ENCODE measurements around the gene HES4.
A peak's percentile ranks its signal among the peaks of the same experiment; 100 is the strongest.

HES4 gene

GRCh38 chr1:999725-1000356, at the start of gene HES4:
TSS of gene HES4 (minus strand) at chr1:1000097. CDS start at chr1:999973, 124 bp downstream.
- DNase-seq (ENCODE audit: low read depth) = peak; percentile 55

- no peak for DNase-seq (ENCODE audit: low read depth)
Observed at GRCh38 chr1:1048765-1049164, 48.9 kb upstream of the HES4 start.

DNA sequence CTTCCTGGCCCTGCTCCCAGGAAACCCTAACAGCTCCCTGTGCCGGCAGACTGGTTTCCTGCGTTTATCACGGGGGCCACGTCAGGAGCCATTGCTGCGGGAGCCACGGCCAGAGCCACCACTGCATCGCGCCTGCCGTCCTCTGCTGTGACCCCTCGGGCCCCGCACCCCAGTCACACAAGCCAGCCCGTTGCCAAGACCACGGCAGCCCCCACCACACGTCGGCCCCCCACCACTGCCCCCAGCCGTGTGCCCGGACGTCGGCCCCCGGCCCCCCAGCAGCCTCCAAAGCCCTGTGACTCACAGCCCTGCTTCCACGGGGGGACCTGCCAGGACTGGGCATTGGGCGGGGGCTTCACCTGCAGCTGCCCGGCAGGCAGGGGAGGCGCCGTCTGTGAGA, 48.1 kb upstream of the HES4 start:
- no peak for DNase-seq (ENCODE audit: low read depth)

GRCh38 chr1:1047407-1047806, 47.5 kb upstream of the HES4 start:
- no peak for DNase-seq (ENCODE audit: low read depth)

DNA sequence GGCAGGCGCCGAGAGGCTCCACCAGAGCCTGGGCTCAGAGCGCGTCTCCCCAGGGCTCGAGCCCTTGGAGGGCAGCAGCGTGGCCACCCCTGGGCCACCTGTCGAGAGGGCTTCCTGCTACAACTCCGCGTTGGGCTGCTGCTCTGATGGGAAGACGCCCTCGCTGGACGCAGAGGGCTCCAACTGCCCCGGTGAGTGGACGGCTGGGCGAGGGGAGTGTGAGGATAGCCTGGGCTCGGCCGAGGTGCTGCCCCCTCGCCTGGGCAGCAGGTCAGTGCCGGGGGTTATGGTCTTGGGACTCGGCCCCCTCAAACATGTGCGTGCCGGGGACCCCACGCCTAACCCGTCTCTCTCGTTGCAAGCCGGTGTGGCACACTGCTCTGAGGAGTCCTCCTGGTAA, 46.9 kb upstream of the HES4 start:
- DNase-seq (ENCODE audit: low read depth) = no peak

- DNase-seq (ENCODE audit: low read depth) = no peak
Observed at GRCh38 chr1:1046243-1046642, 46.3 kb upstream of the HES4 start.

DNA sequence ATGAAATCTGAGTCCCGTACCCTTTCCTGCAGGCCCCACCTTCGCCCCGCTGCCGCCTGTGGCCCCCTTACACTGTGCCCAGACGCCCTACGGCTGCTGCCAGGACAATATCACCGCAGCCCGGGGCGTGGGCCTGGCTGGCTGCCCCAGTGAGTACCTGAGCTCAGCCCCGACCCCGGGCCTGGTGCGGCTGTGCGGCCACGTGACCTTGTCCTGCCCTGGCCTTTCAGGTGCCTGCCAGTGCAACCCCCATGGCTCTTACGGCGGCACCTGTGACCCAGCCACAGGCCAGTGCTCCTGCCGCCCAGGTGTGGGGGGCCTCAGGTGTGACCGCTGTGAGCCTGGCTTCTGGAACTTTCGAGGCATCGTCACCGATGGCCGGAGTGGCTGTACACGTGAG, 45.2 kb upstream of the HES4 start:
- DNase-seq (ENCODE audit: low read depth) = no peak

DNA sequence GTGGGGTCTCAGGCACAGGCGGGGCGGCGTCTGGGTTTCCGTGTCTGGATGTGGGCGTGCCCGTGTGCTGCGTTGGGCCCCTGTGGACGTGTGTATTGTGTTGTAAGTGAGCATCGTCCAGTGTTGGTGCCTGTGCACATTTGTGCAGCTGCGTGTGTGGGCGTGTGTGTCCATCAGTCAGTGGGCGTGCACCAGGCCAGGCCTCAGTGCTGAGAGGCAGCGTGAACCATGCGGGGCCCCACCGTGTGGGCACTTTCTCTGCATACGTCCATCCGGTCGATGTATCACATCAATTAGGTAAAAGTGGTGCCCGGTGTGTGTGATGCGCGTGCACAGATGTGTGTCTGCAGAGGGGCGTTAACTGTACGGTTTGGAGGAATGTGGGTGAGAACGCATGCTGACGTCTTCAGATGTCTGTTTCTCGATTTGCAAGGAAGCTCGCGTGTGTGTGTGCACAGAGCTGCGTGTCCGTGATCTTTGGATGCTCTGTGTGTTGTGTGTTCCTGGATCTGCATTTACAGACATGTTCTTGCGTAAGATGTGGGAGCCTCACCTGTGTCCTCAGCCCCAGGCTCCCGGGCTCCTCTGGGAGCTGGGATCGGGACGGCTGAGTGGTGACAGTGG, 44.7 kb upstream of the HES4 start:
- DNase-seq (ENCODE audit: low read depth) = no peak

DNA sequence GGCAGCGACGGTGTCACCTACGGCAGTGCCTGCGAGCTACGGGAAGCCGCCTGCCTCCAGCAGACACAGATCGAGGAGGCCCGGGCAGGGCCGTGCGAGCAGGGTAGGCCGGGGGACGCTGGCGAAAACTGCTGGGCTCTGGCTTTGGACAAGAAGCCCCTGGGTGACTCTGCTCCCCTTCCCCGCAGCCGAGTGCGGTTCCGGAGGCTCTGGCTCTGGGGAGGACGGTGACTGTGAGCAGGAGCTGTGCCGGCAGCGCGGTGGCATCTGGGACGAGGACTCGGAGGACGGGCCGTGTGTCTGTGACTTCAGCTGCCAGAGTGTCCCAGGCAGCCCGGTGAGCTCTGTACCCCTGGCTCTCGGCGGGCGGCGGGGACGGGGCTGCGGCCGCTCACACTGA, 44.0 kb upstream of the HES4 start:
- DNase-seq (ENCODE audit: low read depth) = no peak

- no peak for DNase-seq (ENCODE audit: low read depth)
Observed at GRCh38 chr1:1043411-1043810, 43.5 kb upstream of the HES4 start.

GRCh38 chr1:1042835-1043234, 42.9 kb upstream of the HES4 start:
- no peak for DNase-seq (ENCODE audit: low read depth)

- no peak for DNase-seq (ENCODE audit: low read depth)
Observed at GRCh38 chr1:1041873-1042272, 42.0 kb upstream of the HES4 start.

DNA sequence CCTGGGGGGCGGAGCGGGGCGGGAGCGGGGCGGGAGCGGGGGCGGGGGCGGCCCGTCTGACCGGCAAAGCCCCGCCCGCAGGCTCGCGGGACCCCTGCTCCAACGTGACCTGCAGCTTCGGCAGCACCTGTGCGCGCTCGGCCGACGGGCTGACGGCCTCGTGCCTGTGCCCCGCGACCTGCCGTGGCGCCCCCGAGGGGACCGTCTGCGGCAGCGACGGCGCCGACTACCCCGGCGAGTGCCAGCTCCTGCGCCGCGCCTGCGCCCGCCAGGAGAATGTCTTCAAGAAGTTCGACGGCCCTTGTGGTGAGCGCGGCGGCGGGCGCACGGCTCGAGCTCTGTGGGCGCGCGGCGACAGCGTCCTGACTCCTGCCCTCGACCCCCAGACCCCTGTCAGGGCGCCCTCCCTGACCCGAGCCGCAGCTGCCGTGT, 41.2 kb upstream of the HES4 start:
- no peak for DNase-seq (ENCODE audit: low read depth)

DNA sequence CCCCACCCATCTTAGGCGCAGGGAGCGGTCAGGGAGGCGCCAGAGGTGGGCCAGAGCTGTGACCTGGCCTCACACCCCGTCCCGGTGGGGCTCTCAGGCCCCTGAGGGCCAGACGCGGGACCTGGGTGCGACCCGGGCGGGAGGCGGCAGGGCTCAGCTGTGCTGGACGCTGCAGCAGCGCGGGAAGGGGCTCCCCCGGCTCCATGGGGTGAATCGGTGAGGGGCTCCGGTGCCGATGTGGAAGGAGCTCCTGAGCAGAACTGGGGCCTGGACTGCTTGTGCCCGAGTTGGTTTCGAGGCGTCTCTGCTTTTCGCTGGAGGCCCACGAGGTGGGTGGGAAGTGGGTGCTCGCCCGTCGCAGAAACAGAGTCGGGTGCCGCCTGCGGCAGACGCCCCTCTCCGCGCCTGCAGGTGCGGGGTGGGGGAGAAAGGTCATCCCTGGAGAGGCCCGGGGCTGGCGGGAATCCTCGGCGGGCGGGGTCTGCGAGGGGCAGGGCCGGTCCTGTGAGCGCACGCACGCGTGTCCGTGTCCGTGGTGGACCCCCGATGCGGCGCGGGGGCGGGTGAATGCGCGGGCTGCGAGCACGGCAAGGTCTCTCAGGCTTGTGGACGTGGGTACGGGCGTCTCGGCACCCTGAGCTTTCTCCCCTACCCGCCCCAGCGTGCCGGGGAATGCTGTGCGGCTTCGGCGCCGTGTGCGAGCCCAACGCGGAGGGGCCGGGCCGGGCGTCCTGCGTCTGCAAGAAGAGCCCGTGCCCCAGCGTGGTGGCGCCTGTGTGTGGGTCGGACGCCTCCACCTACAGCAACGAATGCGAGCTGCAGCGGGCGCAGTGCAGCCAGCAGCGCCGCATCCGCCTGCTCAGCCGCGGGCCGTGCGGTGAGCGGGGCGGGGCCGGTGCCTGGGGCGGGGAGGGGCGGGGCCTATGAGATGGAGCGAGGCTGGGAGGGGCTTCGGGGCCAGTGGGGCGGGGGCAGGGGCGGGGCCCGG, 40.4 kb upstream of the HES4 start:
- peak; percentile 68 for DNase-seq (ENCODE audit: low read depth)

- DNase-seq (ENCODE audit: low read depth) = no peak
Observed at GRCh38 chr1:1039145-1039910, 39.4 kb upstream of the HES4 start.

- no peak for DNase-seq (ENCODE audit: low read depth)
Observed at GRCh38 chr1:1038694-1039093, 38.8 kb upstream of the HES4 start.

DNA sequence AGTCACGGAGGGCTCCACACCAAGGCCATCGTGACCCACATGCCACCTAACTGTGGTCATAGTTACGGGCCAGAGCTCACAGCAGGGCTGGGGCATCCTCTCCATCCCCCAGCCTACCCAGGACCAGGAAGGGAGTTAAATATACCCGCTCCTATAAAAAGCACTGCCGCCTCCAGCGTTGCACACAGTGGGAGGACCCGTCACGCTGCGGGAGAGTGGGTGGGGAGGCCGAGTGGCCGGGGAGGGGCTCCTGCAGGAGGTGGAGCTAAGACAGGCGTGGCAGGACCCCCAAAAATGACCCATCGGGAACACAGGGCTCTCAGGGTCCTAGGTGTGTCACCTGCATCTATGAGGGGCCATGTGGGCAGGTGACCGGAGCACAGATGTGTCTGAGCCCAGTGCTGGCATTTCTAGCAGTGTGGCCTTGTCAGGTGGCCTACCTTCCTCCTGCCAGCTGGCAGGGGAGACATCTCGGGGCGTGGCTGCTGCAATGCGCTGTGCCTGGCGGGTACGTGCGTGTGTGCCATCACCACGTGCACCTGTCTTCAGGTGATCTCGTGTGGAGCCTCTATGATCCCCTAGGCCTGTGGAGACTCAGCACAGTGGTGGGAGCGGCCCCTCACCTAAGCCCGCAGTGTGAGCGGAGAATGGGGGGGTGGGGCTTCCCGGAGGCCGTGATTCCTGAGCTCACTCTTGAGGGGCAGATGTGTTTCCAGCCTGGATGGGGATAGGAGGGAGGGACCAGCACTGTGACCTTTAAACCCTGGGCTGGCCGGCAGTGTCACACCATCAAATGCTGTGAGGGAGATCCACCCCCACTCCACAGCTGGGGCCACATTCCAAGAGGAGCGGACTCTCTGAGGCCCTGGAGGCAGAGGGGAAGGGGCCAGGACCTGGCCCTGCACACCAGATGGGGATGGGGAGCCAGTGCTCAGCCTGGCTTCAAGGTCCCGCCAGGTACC, 37.8 kb upstream of the HES4 start:
- DNase-seq (ENCODE audit: low read depth) = no peak

DNA sequence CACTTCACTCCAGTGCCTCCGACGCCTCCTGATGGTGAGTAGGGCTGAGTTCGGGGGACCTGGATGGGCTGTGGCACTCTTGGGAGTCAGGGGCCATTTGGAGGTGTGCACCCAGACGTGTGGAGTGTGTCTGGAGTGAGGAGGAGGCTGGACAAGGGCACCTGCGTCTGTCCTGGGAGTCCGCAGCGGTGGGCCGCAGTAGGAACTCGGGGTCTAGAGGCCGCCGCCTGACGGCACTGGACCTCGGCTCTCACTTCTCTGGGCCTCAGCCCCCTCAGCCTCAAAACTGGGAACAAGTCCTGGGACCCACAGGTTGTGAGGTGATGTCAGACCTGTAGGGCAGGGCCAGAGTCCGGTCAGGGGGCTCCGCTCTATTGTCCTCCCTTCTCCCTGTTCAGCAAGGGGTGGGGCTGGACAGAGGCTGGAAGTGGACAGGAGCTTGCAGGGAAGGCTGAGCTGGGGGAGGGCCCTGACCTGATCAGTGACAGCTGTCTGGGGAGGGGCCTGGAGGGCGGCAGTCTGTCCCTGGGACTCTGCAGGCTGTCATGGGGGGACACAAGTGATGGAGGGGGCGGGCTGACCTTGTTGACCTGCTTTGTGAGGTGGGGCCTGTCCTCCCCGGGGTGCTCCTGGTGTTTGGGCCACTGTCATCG, 35.5 kb upstream of the HES4 start:
- DNase-seq (ENCODE audit: low read depth) = no peak

DNA sequence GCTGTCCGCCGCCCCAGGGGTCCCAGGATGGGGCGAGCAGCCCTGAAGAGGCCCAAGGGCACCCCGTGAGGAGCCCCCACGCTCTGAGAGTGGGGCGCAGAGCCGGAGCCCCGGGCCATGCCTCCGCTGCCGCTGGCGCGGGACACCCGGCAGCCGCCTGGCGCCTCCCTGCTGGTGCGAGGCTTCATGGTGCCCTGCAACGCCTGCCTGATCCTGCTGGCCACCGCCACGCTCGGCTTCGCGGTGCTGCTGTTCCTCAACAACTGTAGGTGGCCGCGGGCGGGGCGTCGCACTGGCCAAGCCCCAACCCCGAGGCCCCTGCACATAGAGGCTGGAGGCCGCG, 34.5 kb upstream of the HES4 start:
- DNase-seq (ENCODE audit: low read depth) = no peak

DNA sequence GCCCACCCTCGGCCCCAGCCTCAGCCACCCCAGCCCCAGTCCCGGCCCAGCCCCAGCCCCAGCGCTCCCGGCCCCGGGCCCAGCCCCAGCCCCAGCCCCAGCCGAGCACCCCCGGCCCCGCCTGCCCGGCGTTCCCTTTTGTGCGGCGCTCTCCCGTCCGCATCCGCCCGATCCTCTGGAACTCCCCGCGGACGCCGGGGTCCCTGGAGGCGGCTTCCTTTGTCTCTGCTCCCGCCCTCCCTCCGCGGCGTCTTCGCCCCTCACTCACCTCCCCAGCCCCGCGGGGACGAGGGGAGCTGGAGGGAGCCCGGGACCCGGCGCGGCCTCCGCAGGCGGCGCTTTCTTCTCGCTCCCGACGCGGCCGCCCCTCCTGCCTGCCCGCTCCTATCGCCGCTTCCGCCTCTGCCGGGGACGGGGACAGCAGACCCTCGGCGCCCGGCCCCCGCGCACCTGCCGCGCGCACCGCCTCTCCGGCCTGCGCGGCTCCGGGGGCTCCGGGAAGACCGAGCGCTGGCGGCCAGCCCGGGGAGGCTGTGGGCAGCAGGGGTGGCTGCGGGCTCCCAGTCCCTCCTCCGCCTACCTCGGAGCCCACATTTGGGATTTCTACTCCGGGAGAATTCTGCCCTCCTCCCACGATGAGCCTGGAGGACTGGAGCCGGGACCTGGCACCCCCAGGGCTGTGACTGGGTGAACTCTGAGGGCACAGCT, 34.0 kb upstream of the HES4 start:
- DNase-seq (ENCODE audit: low read depth) = no peak

Measured in stimulated activated CD8-positive, alpha-beta memory T cell treated with anti-CD3 and anti-CD28 coated beads, Interleukin-4, amount 100 ng/mL, for 24 hours (primary cell).